NCI-H1436 (cell line): Measurements from ENCODE around the gene LRRC46.
A peak's percentile ranks its signal among the peaks of the same experiment; 100 is the strongest.

Experiments used
- DNase-seq: peaks from one replicate; lab custom pipeline; 2025; lab: John Stamatoyannopoulos, UW

LRRC46 gene

GRCh38 chr17:47852113-47852949 lies 20.9 kb downstream of the LRRC46 start:
- no peak for DNase-seq

- no peak for DNase-seq
These were observed 22.1 kb downstream of the LRRC46 start for GRCh38 chr17:47853616-47854015.

GRCh38 chr17:47855737-47856136 lies 24.3 kb downstream of the LRRC46 start:
- DNase-seq, result no peak

- DNase-seq, result no peak
These were observed 25.4 kb downstream of the LRRC46 start for GRCh38 chr17:47856830-47857229.

- no peak for DNase-seq
These were observed 26.3 kb downstream of the LRRC46 start for GRCh38 chr17:47857551-47858455.

- DNase-seq, result no peak
These were observed 28.9 kb downstream of the LRRC46 start for GRCh38 chr17:47860386-47860785.

GRCh38 chr17:47862621-47863440 lies 31.4 kb downstream of the LRRC46 start:
- no peak for DNase-seq

GRCh38 chr17:47864791-47865216 lies 33.3 kb downstream of the LRRC46 start:
- DNase-seq, result peak; percentile 23

- no peak for DNase-seq
These were observed 35.5 kb downstream of the LRRC46 start for GRCh38 chr17:47866941-47867340.

GRCh38 chr17:47867813-47868533 lies 36.5 kb downstream of the LRRC46 start:
- DNase-seq, result no peak

GRCh38 chr17:47869114-47869513 lies 37.6 kb downstream of the LRRC46 start:
- no peak for DNase-seq

GRCh38 chr17:47870056-47870455 lies 38.6 kb downstream of the LRRC46 start:
- no peak for DNase-seq

GRCh38 chr17:47871048-47871447 lies 39.6 kb downstream of the LRRC46 start:
- no peak for DNase-seq

GRCh38 chr17:47872019-47872650 lies 40.7 kb downstream of the LRRC46 start:
- peak; percentile 27 for DNase-seq

- no peak for DNase-seq
These were observed 41.2 kb downstream of the LRRC46 start for GRCh38 chr17:47872651-47873161.

GRCh38 chr17:47873200-47874090 lies 42.0 kb downstream of the LRRC46 start:
- DNase-seq, result no peak

- no peak for DNase-seq
These were observed 43.8 kb downstream of the LRRC46 start for GRCh38 chr17:47875011-47875985.

- DNase-seq, result no peak
These were observed 46.0 kb downstream of the LRRC46 start for GRCh38 chr17:47877368-47878034.
